Measurements from ENCODE around the gene FDX1.

FDX1 gene

DNA sequence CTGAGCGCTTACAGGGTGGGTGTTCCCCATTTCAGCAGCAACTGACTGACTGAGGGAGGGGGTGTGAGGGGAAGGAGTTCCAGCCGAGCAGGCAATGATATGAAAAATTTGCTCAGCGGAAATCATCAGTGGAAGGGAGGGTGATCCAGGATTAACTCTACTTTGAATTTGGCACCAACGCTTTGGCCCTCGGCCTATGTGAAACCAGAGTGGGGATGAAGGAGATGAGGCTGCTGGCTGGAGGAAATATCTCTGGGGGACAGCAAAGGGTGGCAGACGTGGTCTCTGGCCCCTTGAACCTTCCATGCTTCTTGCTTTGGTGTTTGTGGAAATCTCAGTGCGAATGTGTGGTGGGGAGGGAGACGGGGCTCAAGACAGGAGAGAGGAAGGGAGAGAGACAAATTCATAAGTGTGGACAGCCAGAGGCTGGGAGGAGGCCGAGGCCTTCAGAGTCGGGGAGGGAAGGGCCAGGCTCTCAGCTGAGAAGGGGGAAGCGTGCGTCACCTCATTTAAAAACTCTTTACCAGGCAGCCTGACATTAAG lies 83.6 kb downstream of the FDX1 start:
- DNase-seq: no peak

DNA sequence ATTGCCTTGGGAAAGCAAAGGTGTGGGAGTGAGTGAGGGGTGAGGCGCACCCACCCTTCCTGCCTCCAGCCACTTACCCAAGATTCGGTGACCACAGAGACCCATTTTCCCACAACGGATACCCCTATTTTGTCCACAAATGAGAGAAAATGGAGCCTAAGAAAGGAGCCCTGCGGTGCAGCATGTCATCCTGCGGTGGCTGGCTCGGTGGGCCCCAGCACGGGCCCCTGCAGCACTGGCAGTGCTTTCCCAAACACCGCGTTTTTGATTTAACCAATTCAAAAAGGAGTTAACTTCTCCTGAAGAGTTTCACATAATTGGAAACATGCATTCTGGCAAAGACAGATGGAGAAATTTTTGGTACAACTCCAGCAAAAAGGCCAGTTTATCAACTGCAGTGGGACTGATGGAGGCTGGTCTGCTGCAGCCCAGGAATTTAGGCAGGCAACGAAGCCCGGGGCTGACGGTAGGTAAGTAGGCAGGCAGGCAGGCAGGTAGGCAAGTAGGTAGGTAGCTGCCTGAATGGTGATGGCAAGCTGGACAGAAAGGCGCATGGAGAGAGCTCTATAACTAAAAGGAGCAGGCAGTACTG lies 84.2 kb downstream of the FDX1 start:
- no peak for DNase-seq

Measured in CD4-positive, alpha-beta T cell treated with Interleukin-6 for 4 hours (primary cell).